Measurements from ENCODE around the gene HOXB9. TPM values are rescaled to one million over a fixed set of nuclear protein-coding genes. Genes with fewer than 3 reads are reported as not detected.

HOXB9 gene
- total and polyA plus RNA-seq, 7 experiments from 2014 or later, result 0.12 to 0.24 (median 0.16) TPM; not detected in 4

GRCh38 chr17:48615963-48616716 lies 10.0 kb downstream of the HOXB9 start:
- CTCF ChIA-PET, result interaction anchor here (0.7 to 1.9 kb wide), 4 partner anchors 15 to 591 kb away, joined by 3 to 6 read pairs (median 5); partner anchors contain the start of gene HOXB5
- peaks cover 0 to 3% (median 0%) of the 10 kb centered on the region in 5 donors for H3K36me3 Mint-ChIP-seq
- peaks cover 32 to 42% of the 10 kb centered on the region in 2 donors for H3K4me1 ChIP-seq (ENCODE audit: control insufficient read depth in 2 of 2, insufficient read depth in 2 of 2, low read length in 2 of 2)

GRCh38 chr17:48615047-48615962 lies 10.9 kb downstream of the HOXB9 start, which contains the start of gene HOXB8:
Gene HOXB8 (minus strand): TSS chr17:48615292. CDS start chr17:48614704, 588 bp downstream.
- H3K36me3 Mint-ChIP-seq, result peaks cover 0 to 1% (median 0%) of the 10 kb centered on the region in 5 donors
- Histone ChIP-seq H3K36me3 (ENCODE audit: control insufficient read depth in 2 of 3, insufficient read depth in 3 of 3, low read length in 3 of 3) (no peaks in the 10 kb centered on the region), H3K27me3 (ENCODE audit: control insufficient read depth in 2 of 2, insufficient read depth in 2 of 2, low read length in 2 of 2) (peaks cover 35 to 66% of the 10 kb centered on the region in 2 donors), H3K27ac (ENCODE audit: low read depth, low read length) (no peak within 1 kb of the TSS), H3K4me1 (ENCODE audit: control insufficient read depth in 2 of 2, insufficient read depth in 2 of 2, low read length in 2 of 2) (peaks cover 34 to 49% of the 10 kb centered on the region in 2 donors), H3K9me3 (ENCODE audit: control insufficient read depth in 2 of 3, low read length in 3 of 3) (no peaks in the 10 kb centered on the region), H3K4me3 (ENCODE audit: low read length) (no peak within 1 kb of the TSS)
- H3K27ac Mint-ChIP-seq, result peak within 1 kb of the TSS in 3 of 9 donors; percentile 21 to 83 (median 28)
- peaks cover 0 to 4% (median 0%) of the 10 kb centered on the region in 11 donors for H3K9me3 Mint-ChIP-seq
- CTCF ChIA-PET, result interaction anchor here (0.7 to 1.9 kb wide), 5 partner anchors 14 to 590 kb away, joined by 3 to 6 read pairs (median 5); partner anchors contain the start of gene HOXB5
- POLR2A ChIA-PET, result interaction anchor here (0.8 to 0.9 kb wide), 3 partner anchors 8 to 91 kb away, joined by 3 to 5 read pairs (median 3); no protein-coding TSS in a partner anchor
- intact Hi-C loops (cut with micrococcal nuclease), result loop anchor here (5.0 to 10.0 kb wide), 4 partner anchors 533 to 1349 kb away; partner anchors contain the start of genes DLX4 (in 1 of the 2), PNPO (in 1 of the 2) and SCRN2 (in 1 of the 2)
- peaks cover 81 to 91% (median 88%) of the 10 kb centered on the region in 5 donors for H3K27me3 Mint-ChIP-seq
- H3K4me1 Mint-ChIP-seq, result peaks cover 48 to 77% (median 61%) of the 10 kb centered on the region in 7 donors
- no peak for DNase-seq
- no peak for ATAC-seq
- peak within 1 kb of the TSS; percentile 21 to 95 (median 71) for H3K4me3 Mint-ChIP-seq

More at GRCh38 chr17:48615963-48616716, 10.0 kb downstream of the HOXB9 start:
- H3K4me3 Mint-ChIP-seq, result peak overlapping the region in 3 of 10 donors; percentile 1 to 51 (median 37)
- H3K4me1 Mint-ChIP-seq, result peaks cover 42 to 69% (median 55%) of the 10 kb centered on the region in 7 donors
- H3K36me3 ChIP-seq (ENCODE audit: control insufficient read depth in 2 of 3, insufficient read depth in 3 of 3, low read length in 3 of 3), result no peaks in the 10 kb centered on the region
- peak overlapping the region in 2 of 9 donors; percentile 50 to 72 for H3K27ac Mint-ChIP-seq
- intact Hi-C loops (cut with micrococcal nuclease), result loop anchor here (5.0 to 10.0 kb wide), 4 partner anchors 534 to 1349 kb away; partner anchors contain the start of genes DLX4 (in 1 of the 2), PNPO (in 1 of the 2) and SCRN2 (in 1 of the 2)
- no peak overlapping the region for H3K27ac ChIP-seq (ENCODE audit: low read depth, low read length)
- H3K9me3 Mint-ChIP-seq, result peaks cover 0 to 4% (median 0%) of the 10 kb centered on the region in 11 donors
- POLR2A ChIA-PET, result interaction anchor here (0.9 kb wide), 1 partner anchor 9 kb away, joined by 3 read pairs; no protein-coding TSS in a partner anchor
- DNase-seq, result no peak
- no peak for ATAC-seq
- H3K4me3 ChIP-seq (ENCODE audit: low read length), result no peak overlapping the region
- H3K27me3 ChIP-seq (ENCODE audit: control insufficient read depth in 2 of 2, insufficient read depth in 2 of 2, low read length in 2 of 2), result peaks cover 35 to 64% of the 10 kb centered on the region in 2 donors
- H3K27me3 Mint-ChIP-seq, result peaks cover 84 to 93% (median 90%) of the 10 kb centered on the region in 5 donors
- no peaks in the 10 kb centered on the region for H3K9me3 ChIP-seq (ENCODE audit: control insufficient read depth in 2 of 3, low read length in 3 of 3)

- intact Hi-C loops (cut with micrococcal nuclease), result loop anchor here (2.0 to 10.0 kb wide), 6 partner anchors 113 to 1351 kb away; partner anchors contain the start of genes DLX4 (in 1 of the 2), HOXB13 (in 1 of the 2), IGF2BP1 (in 1 of the 2) and PNPO (in 1 of the 2)
- DNase-seq, result peak in 2 of 9 donors; percentile 27 to 31
- Histone ChIP-seq H3K36me3 (ENCODE audit: control insufficient read depth in 2 of 3, insufficient read depth in 3 of 3, low read length in 3 of 3) (no peaks in the 10 kb centered on the region), H3K27me3 (ENCODE audit: control insufficient read depth in 2 of 2, insufficient read depth in 2 of 2, low read length in 2 of 2) (peaks cover 35 to 68% of the 10 kb centered on the region in 2 donors), H3K4me1 (ENCODE audit: control insufficient read depth in 2 of 2, insufficient read depth in 2 of 2, low read length in 2 of 2) (peaks cover 34 to 53% of the 10 kb centered on the region in 2 donors), H3K9me3 (ENCODE audit: control insufficient read depth in 2 of 3, low read length in 3 of 3) (no peaks in the 10 kb centered on the region), H3K27ac (ENCODE audit: low read depth, low read length) (no peak overlapping the region), H3K4me3 (ENCODE audit: low read length) (no peak overlapping the region)
- ChIA-PET CTCF (interaction anchor here (0.9 to 1.6 kb wide), 2 partner anchors 18 to 355 kb away, joined by 3 to 4 read pairs; no protein-coding TSS in a partner anchor), POLR2A (interaction anchor here (0.8 to 1.0 kb wide), 3 partner anchors 10 to 160 kb away, joined by 3 to 5 read pairs (median 4); no protein-coding TSS in a partner anchor)
- H3K27me3 Mint-ChIP-seq, result peaks cover 75 to 89% (median 82%) of the 10 kb centered on the region in 5 donors
- peaks cover 0 to 4% (median 0%) of the 10 kb centered on the region in 11 donors for H3K9me3 Mint-ChIP-seq
- H3K36me3 Mint-ChIP-seq, result peaks cover 0 to 1% (median 0%) of the 10 kb centered on the region in 5 donors
- ATAC-seq, result no peak
- peak overlapping the region; percentile 58 to 95 (median 76) for H3K4me3 Mint-ChIP-seq
- H3K27ac Mint-ChIP-seq, result peak overlapping the region in 1 of 9 donors; percentile 77
- H3K4me1 Mint-ChIP-seq, result peaks cover 48 to 70% (median 61%) of the 10 kb centered on the region in 7 donors
These were observed 12.1 kb downstream of the HOXB9 start for GRCh38 chr17:48613862-48614694.

GRCh38 chr17:48612854-48613691 lies 13.1 kb downstream of the HOXB9 start:
- intact Hi-C loops (cut with micrococcal nuclease), result loop anchor here (2.0 to 10.0 kb wide), 6 partner anchors 114 to 1352 kb away; partner anchors contain the start of genes DLX4 (in 1 of the 2), HOXB13 (in 1 of the 2), IGF2BP1 (in 1 of the 2) and PNPO (in 1 of the 2)
- peak overlapping the region in 1 of 9 donors; percentile 82 for H3K27ac Mint-ChIP-seq
- H3K36me3 Mint-ChIP-seq, result peaks cover 0 to 1% (median 0%) of the 10 kb centered on the region in 5 donors
- Histone ChIP-seq H3K9me3 (ENCODE audit: control insufficient read depth in 2 of 3, low read length in 3 of 3) (no peaks in the 10 kb centered on the region), H3K27ac (ENCODE audit: low read depth, low read length) (no peak overlapping the region), H3K4me3 (ENCODE audit: low read length) (peak overlapping the region; percentile 32), H3K4me1 (ENCODE audit: control insufficient read depth in 2 of 2, insufficient read depth in 2 of 2, low read length in 2 of 2) (peaks cover 30 to 45% of the 10 kb centered on the region in 2 donors), H3K36me3 (ENCODE audit: control insufficient read depth in 2 of 3, insufficient read depth in 3 of 3, low read length in 3 of 3) (no peaks in the 10 kb centered on the region), H3K27me3 (ENCODE audit: control insufficient read depth in 2 of 2, insufficient read depth in 2 of 2, low read length in 2 of 2) (peaks cover 34 to 61% of the 10 kb centered on the region in 2 donors)
- H3K4me1 Mint-ChIP-seq, result peaks cover 39 to 60% (median 52%) of the 10 kb centered on the region in 7 donors
- peak overlapping the region; percentile 73 to 95 (median 86) for H3K4me3 Mint-ChIP-seq
- peaks cover 73 to 87% (median 80%) of the 10 kb centered on the region in 5 donors for H3K27me3 Mint-ChIP-seq
- ChIA-PET POLR2A (interaction anchor here (1.0 kb wide), 1 partner anchor 20 kb away, joined by 3 read pairs; the partner anchor contains the start of gene HOXB5), CTCF (interaction anchor here (0.7 to 1.2 kb wide), 5 partner anchors 9 to 375 kb away, joined by 3 to 5 read pairs (median 3); partner anchors contain the start of gene HOXB5)
- peak; percentile 80 for ATAC-seq
- peak in 4 of 9 donors; percentile 39 to 57 (median 42) for DNase-seq
- peaks cover 0 to 1% (median 0%) of the 10 kb centered on the region in 11 donors for H3K9me3 Mint-ChIP-seq

Measured in naive thymus-derived CD4-positive, alpha-beta T cell (primary cell).